Adrenal gland (tissue), 12 donors: ENCODE results near the gene RPS6KA4. TPM values are rescaled to one million over a fixed set of nuclear protein-coding genes. Genes with fewer than 3 reads are reported as not detected.

ENCODE experiments used
- DNase-seq, 7 donors: peaks; one replicate each; pipeline ENCODE4 v3.0.0-alpha.2; 2019 to 2020
- H3K27ac ChIP-seq, 5 donors: fragments of 200-600 bp; sonication (generic) in 4 of 5; 1 replicate in 3 of 5; 2 replicates in 2 of 5; pipeline versions ENCODE4 v1.5.1 to v1.8.0; 2016 to 2020; ENCODE audit warnings: mild to moderate bottlenecking in 1 of 5
- H3K27me3 ChIP-seq: fragments of 200-600 bp; 2 replicates; pipeline ENCODE4 v1.8.0; 2021
- H3K36me3 ChIP-seq, 2 donors: fragments of 200-600 bp; replicated peaks in 1 of 2; 1 replicate in 1 of 2; 2 replicates in 1 of 2; pipeline versions ENCODE4 v1.5.1 to v1.8.0; 2018 to 2022
- H3K4me1 ChIP-seq, 2 donors: fragments of 200-600 bp; replicated peaks in 1 of 2; 1 replicate in 1 of 2; 2 replicates in 1 of 2; pipeline versions ENCODE4 v1.5.1 to v1.8.0; 2018 to 2021
- H3K4me3 ChIP-seq, 4 donors: fragments of 200-600 bp; sonication (generic) in 3 of 4; one replicate each; pipeline ENCODE4 v1.5.1; 2016 to 2018
- H3K9me3 ChIP-seq, 3 donors: fragments of 200-600 bp; sonication (generic) in 1 of 3; replicated peaks in 1 of 3; 1 replicate in 2 of 3; 2 replicates in 1 of 3; pipeline versions ENCODE4 v1.5.1 to v1.8.0; 2016 to 2021
- CTCF ChIP-seq, 6 experiments: fragments of 450-650 bp in 4 of 6; fragments of 200-600 bp in 2 of 6; sonication (generic) in 1 of 6; IDR thresholded peaks; 1 replicate in 5 of 6; 2 replicates in 1 of 6; pipeline versions ENCODE4 v1.5.1 to v1.8.0; 2016 to 2021; ENCODE audit warnings: antibody characterized with exemption in 6 of 6, mild to moderate bottlenecking in 2 of 6, moderate library complexity in 1 of 6
- POLR2A ChIP-seq, 2 donors: fragments of 450-650 bp; IDR thresholded peaks; one replicate each; pipeline ENCODE4 v1.6.1; 2017; ENCODE audit warnings: antibody characterized with exemption in 2 of 2, mild to moderate bottlenecking in 2 of 2, moderate library complexity in 1 of 2
- WGBS, 4 donors: extraction: QIAGEN DNeasy Blood & Tissue Kit in 2 of 4; methylation state at CpG; one replicate each; pipeline versions ENCODE4 v1.1.5 to v1.1.7; 2013 to 2017; 5-methylcytosine and 5-hydroxymethylcytosine counted together
- intact Hi-C, 2 donors: fragments of 100-400 bp; cut with DNase I; formaldehyde crosslinking; loops; one replicate each; pipeline versions ENCODE4 v1.14.1 to v1.15.0; 2022 to 2023
- polyA plus RNA-seq, 3 donors: library from polyadenylated mRNA; stranded (reverse); fragments of 200-250 nt in 2 of 3; fragments of 350-450 nt in 1 of 3; fragmentation: Illumina TruSeq in 1 of 3; extraction: RNeasy Lipid Tissue Mini Kit (QIAGEN cat#74804) in 1 of 3; gene quantifications; one replicate each; pipeline ENCODE4 v1.2.3, GENCODE V29; 2013 to 2014
- total RNA-seq, 9 donors: library from RNA; depleted of rRNA in 4 of 9; stranded (reverse); fragments of >200 nt in 4 of 9; fragments of 120-200 nt in 1 of 9; fragmentation: NEBNext Ultra II Directional in 1 of 9; extraction: Animal tissue kit (Norgen Biotek cat#: 25700) in 1 of 9; gene quantifications; one replicate each; pipeline versions ENCODE4 v1.1.0 to v1.2.4, GENCODE V29; 2013 to 2023
- donor health status: healthy with polysubstance abuse.
- donor health status: Bipolar disorder and iron deficiency.
- donor health status: DM: yes; HTN: yes; CAD: no.
- donor health status: DM: no; HTN: no; CAD: no.
- donor health status: DM: no; HTN: no; CAD: no.
- donor health status: DM: yes; HTN: yes; CAD: no.

RPS6KA4 gene
- total and polyA plus RNA-seq, 12 donors = 4.9 to 89.3 (median 26.3) TPM

- intact Hi-C loops = no loop called here
- no peak for DNase-seq
- Histone ChIP-seq H3K4me3 (no peak overlapping the region), H3K36me3 (no peaks in the 10 kb centered on the region), H3K27ac (no peak overlapping the region), H3K9me3 (no peaks in the 10 kb centered on the region), H3K4me1 (peaks cover 0 to 10% of the 10 kb centered on the region in 2 donors), H3K27me3 (no peaks in the 10 kb centered on the region)
- TF ChIP-seq POLR2A (IDR thresholded peaks at IDR 0.05) (no peak), CTCF (IDR thresholded peaks at IDR 0.05) (no peak)
- WGBS, 4 donors = 55 to 71% (median 66%) methylated on average over 5 to 13 of the region's 13 CpGs
These were observed 36.6 kb downstream of the RPS6KA4 start for GRCh38 chr11:64395545-64396078.

GRCh38 chr11:64396079-64396591 is 37.2 kb downstream of the RPS6KA4 start:
- H3K27me3 ChIP-seq = no peaks in the 10 kb centered on the region
- 40 to 49% (median 46%) methylated on average over 15 of the region's 15 CpGs for WGBS, 4 donors
- intact Hi-C loops = no loop called here
- no peaks in the 10 kb centered on the region for H3K36me3 ChIP-seq
- TF ChIP-seq POLR2A (IDR thresholded peaks at IDR 0.05) = no peak
- TF ChIP-seq CTCF (IDR thresholded peaks at IDR 0.05) = no peak
- no peaks in the 10 kb centered on the region for H3K9me3 ChIP-seq
- H3K27ac ChIP-seq = no peak overlapping the region
- no peak overlapping the region for H3K4me3 ChIP-seq
- peaks cover 0 to 10% of the 10 kb centered on the region in 2 donors for H3K4me1 ChIP-seq
- DNase-seq = peak in 1 of 7 donors; percentile 29

- Histone ChIP-seq H3K27me3 (no peaks in the 10 kb centered on the region), H3K4me3 (no peak overlapping the region), H3K27ac (no peak overlapping the region), H3K9me3 (no peaks in the 10 kb centered on the region), H3K4me1 (peaks cover 0 to 10% of the 10 kb centered on the region in 2 donors), H3K36me3 (no peaks in the 10 kb centered on the region)
- WGBS, 4 donors = 36 to 90% (median 41%) methylated on average over 1 to 6 of the region's 6 CpGs
- intact Hi-C loops = no loop called here
- peak in 5 of 7 donors; percentile 39 to 58 (median 45) for DNase-seq
- TF ChIP-seq CTCF (IDR thresholded peaks at IDR 0.05) (no peak), POLR2A (IDR thresholded peaks at IDR 0.05) (no peak)
These were observed 41.1 kb downstream of the RPS6KA4 start for GRCh38 chr11:64400102-64400501.

- no peak overlapping the region for H3K4me3 ChIP-seq
- intact Hi-C loops = no loop called here
These were observed 41.7 kb downstream of the RPS6KA4 start for GRCh38 chr11:64400667-64401066.

More at GRCh38 chr11:64400667-64401066, 41.7 kb downstream of the RPS6KA4 start:
- no peak overlapping the region for H3K27ac ChIP-seq
- H3K36me3 ChIP-seq = no peaks in the 10 kb centered on the region
- H3K27me3 ChIP-seq = no peaks in the 10 kb centered on the region
- no peak for DNase-seq
- peaks cover 0 to 10% of the 10 kb centered on the region in 2 donors for H3K4me1 ChIP-seq
- H3K9me3 ChIP-seq = no peaks in the 10 kb centered on the region
- WGBS, 4 donors = 88 to 92% (median 89%) methylated on average over 3 of the region's 3 CpGs
- no peak for TF ChIP-seq POLR2A (IDR thresholded peaks at IDR 0.05)
- TF ChIP-seq CTCF (IDR thresholded peaks at IDR 0.05) = no peak
